M059J (cell line): ENCODE measurements around the gene RNF25. TPM values are rescaled to one million over a fixed set of nuclear protein-coding genes. Genes with fewer than 3 reads are reported as not detected.

ENCODE experiments used
- DNase-seq: peaks from one replicate; pipeline ENCODE4 v3.0.0-alpha.2; 2012; ENCODE audit warnings: low read depth
- total RNA-seq: library from RNA; depleted of rRNA; stranded (reverse); fragments of >200 nt; shearing (Covaris generic); gene quantifications from 2 replicates; pipeline ENCODE4 v1.2.3, GENCODE V29; 2014

Gene RNF25
- total RNA-seq, 1 experiment from 2014 or later, result 36.1 TPM

GRCh38 chr2:218680061-218680460 lies 8.3 kb upstream of the RNF25 start:
- no peak for DNase-seq

GRCh38 chr2:218679119-218679518 lies 7.3 kb upstream of the RNF25 start:
- DNase-seq, result peak; percentile 42

DNA sequence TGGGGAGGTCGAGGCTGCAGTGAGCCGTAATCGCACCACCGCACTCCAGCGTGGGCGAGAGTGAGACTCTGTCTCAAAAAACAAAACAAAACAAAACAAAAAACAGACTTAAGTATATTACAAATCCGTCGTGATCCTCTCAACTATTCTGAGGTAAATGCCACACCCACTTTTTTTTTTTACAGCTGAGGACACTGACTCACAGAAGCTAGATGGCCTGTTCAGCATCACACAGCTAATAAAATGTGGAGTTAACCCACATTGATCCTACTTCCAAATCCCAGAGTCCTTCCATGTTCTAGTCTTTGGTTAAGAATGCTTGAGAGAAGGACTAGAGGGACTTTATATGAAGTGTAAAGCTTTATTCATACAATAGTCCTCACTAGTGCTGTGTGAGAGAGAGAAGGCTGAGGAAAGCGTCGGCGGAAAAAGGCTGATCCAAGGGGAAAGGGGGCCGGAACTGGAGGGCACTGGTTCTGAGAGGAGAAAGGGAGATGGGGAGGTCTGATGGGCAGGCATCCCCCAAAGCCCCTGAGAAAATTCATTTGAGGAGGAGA lies 627 bp downstream of the RNF25 start:
- DNase-seq, result peak; percentile 55

GRCh38 chr2:218664653-218665052 lies 7.1 kb downstream of the RNF25 start:
- DNase-seq, result no peak

DNA sequence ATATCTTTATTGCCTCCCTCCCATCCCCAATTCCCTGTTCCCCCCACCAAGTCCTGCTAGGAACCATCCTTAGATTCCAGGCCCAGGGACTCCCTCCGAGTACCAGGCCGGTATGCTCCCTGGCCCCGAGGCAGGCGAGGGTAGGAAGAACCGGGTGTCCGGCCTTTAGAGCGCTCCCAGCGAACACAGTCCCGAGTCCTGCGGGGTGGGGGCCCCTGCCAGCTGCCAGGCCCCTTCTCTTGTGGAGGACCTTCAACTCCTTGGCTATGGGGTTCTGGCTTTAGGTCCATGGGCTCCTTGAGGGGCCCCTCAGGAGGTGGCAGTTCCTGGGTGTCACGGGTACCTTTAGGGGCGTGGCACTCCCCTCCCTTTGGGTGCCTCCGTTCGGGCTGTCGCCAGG lies 7.9 kb downstream of the RNF25 start:
- DNase-seq, result no peak

DNA sequence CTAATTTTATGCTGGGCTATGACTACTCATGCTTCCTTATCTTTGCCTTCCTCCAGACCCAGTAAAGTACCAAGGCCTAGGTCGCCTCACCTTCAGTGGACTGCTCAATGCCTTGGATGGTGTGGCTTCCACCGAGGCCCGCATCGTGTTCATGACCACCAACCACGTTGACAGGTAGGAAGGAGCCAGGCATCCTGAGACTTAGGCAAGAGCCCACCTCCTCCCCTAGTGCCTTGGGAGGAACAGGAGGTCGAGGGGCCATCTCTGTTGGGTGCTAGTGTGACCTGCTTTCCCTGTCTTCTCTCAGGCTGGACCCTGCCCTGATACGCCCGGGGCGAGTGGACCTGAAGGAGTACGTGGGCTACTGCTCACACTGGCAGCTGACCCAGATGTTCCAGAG lies 9.0 kb downstream of the RNF25 start:
- DNase-seq, result no peak

- DNase-seq, result no peak
Observed at GRCh38 chr2:218662377-218662776, 9.4 kb downstream of the RNF25 start.

GRCh38 chr2:218659988-218660358 lies 11.8 kb downstream of the RNF25 start:
- DNase-seq, result no peak

DNA sequence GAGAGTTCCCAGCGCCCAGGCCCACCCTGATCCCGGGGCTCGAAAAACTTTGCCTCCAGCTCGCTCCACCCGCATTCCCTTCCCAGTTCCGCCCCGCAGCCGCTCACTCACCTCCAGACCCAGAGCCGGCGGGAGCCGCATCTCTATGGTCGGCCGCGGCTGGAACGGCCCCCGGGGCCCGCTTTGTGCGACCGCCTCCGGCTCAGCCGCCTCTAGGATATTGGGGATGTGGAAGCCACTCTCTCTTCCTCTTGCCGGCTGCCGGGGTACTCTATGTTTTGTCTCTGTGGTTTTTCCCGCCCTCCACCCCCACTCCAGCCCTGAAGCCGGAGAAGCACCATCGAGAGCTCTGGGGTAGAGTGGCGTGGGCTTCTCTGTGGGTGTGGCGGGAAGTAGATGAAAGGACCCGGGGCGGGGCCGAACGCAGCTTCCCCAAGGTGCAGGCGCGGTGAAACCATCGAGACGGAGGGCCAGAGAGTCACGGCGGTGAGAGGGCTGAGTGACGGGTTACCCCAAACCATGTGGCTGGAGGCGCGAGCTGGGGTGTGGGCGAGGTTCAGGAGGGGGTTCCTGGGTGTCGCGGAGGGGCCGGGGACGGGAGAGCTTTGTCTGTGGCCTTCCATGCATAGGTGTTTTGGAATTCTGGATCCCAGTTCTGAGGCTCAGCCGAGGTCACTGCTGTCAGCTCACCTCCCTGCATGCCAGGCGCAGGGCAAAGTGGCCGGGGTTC lies 12.4 kb downstream of the RNF25 start, which contains the start of the genes BCS1L and ZNF142:
Gene BCS1L (plus strand): TSS at position 426 of the 730 bp plus-strand sequence. CDS start 1,305 bp downstream, outside the sequence.
Gene ZNF142 (minus strand): TSS at position 366 of the 730 bp plus-strand sequence. CDS start 3,194 bp downstream, outside the sequence.
- peak; percentile 91 for DNase-seq

DNA sequence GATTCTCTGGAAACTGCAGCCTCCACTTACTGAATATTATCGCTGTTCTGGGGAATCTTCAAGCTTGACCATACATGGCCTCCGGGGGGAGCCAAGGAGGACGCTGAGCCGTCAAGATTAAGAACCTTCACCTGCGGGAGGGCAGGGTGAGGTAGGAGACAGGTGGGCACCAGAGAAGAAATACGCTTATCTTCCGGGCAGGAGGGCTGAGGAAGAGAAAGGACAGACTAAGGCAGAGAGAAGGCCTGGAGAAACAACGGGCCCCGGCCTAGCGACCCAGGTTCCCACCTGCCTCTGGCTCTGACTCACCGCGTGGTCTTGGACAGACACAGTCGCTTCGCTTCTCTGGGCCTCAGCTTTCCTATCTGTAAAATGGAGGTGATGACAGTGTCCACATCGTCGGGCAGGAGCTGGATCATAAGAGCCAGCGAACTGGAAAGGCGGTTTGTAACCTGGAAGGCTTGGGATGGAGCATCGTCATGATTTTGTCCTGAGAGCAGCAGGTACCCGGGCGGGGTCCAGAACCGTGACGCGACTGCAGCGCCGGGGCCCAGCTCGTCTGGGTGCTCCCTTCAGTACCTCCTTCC lies 13.0 kb downstream of the RNF25 start:
- DNase-seq, result peak; percentile 60

DNA sequence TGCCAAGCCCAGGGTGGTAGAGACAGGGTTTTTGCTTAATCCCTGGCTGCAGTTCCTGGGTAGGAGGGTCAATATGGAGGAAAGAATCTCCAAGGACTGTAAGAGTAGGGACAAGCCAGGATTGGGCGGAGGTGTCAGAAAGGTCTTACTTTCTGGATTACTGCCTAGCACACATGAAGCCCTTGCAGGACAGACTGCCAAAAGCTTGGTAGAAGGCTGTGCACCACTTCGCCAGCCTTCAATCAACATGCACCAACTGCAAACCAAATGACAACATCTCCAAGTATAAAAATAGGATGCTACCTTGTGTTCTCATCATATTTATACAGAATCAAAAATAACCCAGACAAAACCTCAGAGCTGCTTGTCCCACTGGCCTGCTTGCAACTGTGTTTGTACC lies 16.1 kb downstream of the RNF25 start:
- DNase-seq, result no peak

- no peak for DNase-seq
Observed at GRCh38 chr2:218648787-218649100, 23.1 kb downstream of the RNF25 start.

- peak; percentile 57 for DNase-seq
Observed at GRCh38 chr2:218648088-218648786, 23.6 kb downstream of the RNF25 start.

GRCh38 chr2:218645126-218645525 lies 26.7 kb downstream of the RNF25 start:
- peak; percentile 15 for DNase-seq

DNA sequence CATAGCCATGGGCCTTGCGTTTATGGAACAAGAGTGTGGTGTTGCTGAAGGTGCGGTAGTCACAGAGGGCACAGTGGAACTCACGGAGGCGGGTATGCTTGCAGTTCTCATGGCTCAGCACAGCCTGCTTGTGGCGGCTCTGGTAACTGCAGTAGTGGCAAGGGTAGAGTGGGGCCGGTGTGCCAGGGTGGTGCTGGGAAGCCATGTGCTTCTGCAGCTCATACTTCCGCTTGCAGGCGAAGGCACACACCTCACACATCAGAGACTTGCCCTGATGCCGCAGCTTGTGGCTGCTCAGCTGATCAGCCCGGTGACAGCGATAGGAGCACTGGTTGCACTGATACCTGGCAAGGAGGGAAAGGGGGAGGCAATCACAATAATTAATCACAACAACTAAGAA lies 27.1 kb downstream of the RNF25 start:
- DNase-seq, result no peak

GRCh38 chr2:218643751-218644310 lies 28.0 kb downstream of the RNF25 start:
- DNase-seq, result no peak

DNA sequence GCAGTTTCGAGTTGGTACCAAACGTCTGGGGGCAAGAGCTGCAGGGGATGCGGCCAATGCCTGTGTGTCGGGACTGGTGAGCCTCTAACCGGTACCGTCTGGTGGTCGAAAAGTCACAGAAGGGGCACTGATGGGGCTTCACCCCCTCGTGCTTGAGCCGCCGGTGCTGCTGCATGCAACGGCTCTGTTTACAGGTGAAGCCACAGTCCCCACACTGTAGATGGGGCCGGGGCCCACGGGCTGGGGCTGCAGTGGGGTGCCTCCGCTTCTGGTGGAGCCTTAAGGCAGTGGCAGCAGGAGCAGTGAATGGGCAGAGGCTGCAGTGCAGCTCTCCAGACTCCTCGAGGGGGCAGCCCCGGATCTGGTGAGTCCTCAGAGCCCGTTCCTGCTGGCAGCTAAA lies 29.0 kb downstream of the RNF25 start:
- no peak for DNase-seq

DNA sequence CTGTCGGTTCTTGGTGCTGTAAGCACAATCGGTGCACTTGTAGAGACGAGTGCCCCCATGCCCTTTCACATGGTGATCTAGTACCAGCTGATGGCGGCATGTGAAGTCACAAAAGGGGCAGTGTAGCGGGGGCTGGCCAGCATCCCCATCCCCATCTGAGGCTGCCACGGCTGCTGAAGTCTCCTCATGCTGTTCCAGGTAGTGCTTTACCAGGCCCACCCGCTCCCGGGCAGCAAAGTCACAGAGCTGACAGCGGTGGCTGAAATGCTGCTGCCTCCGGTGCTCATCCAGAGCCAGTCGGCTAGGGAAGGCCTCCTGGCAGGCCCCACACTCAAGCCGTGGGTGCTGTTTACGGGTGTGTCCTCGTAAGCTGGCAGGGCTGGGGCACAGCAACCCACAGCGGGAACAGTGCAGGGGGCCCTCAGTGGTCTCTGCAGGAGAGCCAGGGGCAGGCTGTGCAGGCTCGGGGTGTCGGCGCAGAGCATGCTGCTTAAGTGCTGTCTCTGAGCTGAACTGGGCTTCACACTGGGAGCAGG lies 29.6 kb downstream of the RNF25 start:
- DNase-seq, result no peak

DNA sequence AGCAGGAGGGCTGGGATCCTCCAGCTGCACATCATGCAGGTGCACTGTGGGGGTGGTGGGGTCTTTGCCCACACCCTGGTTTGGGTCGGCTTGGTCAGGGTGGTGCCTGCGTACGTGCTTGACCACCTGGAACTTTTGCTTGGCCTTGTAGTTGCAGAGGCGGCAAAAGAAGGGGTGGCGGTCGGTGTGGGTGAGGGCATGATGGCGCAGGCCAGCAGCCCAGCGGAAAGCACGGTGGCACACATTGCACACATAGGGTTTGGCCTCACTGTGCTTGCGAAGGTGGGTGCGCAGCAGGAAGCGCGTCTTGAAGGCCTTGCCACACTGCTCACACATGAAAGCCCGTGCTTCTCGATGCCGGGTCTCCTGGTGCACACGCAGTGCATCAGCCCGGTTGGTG lies 33.4 kb downstream of the RNF25 start:
- no peak for DNase-seq

GRCh38 chr2:218635719-218636118 lies 36.1 kb downstream of the RNF25 start:
- no peak for DNase-seq

DNA sequence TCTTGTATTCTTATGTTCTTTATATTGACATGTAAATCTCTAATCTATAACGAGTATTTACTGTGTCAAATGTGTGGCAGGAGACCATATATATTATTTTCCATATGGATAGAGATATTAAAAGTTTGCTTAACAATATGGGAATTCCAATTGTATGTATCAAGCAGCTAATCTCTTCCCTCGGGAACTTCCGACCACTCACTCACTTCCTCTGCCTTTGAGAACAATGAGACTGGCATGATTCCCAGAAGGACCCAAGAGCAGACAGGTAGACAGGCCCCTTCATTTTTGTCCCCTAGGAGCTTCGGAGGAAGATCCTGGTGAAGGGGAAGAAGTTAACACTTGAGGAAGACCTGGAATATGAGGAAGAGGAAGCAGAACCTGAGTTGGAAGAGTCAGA lies 40.0 kb downstream of the RNF25 start:
- DNase-seq, result peak; percentile 53

- DNase-seq, result no peak
Observed at GRCh38 chr2:218627939-218628338, 43.9 kb downstream of the RNF25 start.
